Breast epithelium (tissue), 4 donors: ENCODE measurements around the gene PIGU. TPM values are rescaled to one million over a fixed set of nuclear protein-coding genes. Genes with fewer than 3 reads are reported as not detected.

ENCODE experiments used
- DNase-seq, 2 donors: peaks; one replicate each; pipeline ENCODE4 v3.0.0-alpha.2; 2019; ENCODE audit warnings: low spot score in 2 of 2
- H3K27ac ChIP-seq, 2 donors: fragments of 200-600 bp; sonication (generic) in 1 of 2; one replicate each; pipeline ENCODE4 v1.5.1; 2016 to 2019; ENCODE audit warnings: mild to moderate bottlenecking in 1 of 2
- H3K27me3 ChIP-seq, 2 donors: fragments of 200-600 bp; sonication (generic) in 1 of 2; one replicate each; pipeline versions ENCODE4 v1.5.1 to v1.6.0; 2017 to 2019; ENCODE audit warnings: control low read depth in 1 of 2, mild to moderate bottlenecking in 1 of 2
- H3K36me3 ChIP-seq: fragments of 200-600 bp; one replicate; pipeline ENCODE4 v1.5.1; 2019
- H3K4me1 ChIP-seq, 2 donors: fragments of 200-600 bp; sonication (generic); one replicate each; pipeline ENCODE4 v1.5.1; 2016 to 2019; ENCODE audit warnings: control low read depth in 1 of 2
- H3K4me3 ChIP-seq, 3 donors: fragments of 200-600 bp; sonication (generic); 1 replicate in 2 of 3; 2 replicates in 1 of 3; pipeline ENCODE4 v1.5.1; 2016 to 2019; ENCODE audit warnings: mild to moderate bottlenecking in 3 of 3, moderate library complexity in 2 of 3
- H3K9me3 ChIP-seq, 2 donors: fragments of 200-600 bp; sonication (generic) in 1 of 2; one replicate each; pipeline ENCODE4 v1.5.1; 2016 to 2019; ENCODE audit warnings: control low read depth in 1 of 2
- CTCF ChIP-seq, 3 donors: fragments of 450-650 bp; IDR thresholded peaks; one replicate each; pipeline ENCODE4 v1.5.1; 2016 to 2017; ENCODE audit warnings: antibody characterized with exemption in 3 of 3, mild to moderate bottlenecking in 3 of 3, moderate library complexity in 3 of 3
- POLR2A ChIP-seq: fragments of 450-650 bp; IDR thresholded peaks from one replicate; pipeline ENCODE4 v1.6.1; 2016; ENCODE audit warnings: antibody characterized with exemption, mild to moderate bottlenecking, moderate library complexity
- POLR2AphosphoS5 ChIP-seq, 3 donors: sonication (generic); formaldehyde crosslinking; IDR thresholded peaks; one replicate each; pipeline ENCODE4 v1.6.1; 2017; ENCODE audit warnings: antibody characterized with exemption in 3 of 3
- intact Hi-C: fragments of 100-400 bp; cut with DNase I; formaldehyde crosslinking; loops from one replicate; pipeline ENCODE4 v1.15.1; 2023; ENCODE audit warnings: low total_unique reads
- total RNA-seq, 3 donors: library from RNA; depleted of rRNA; stranded (reverse); fragments of >200 nt; gene quantifications; one replicate each; pipeline ENCODE4 v1.1.0, GENCODE V29; 2016

The PIGU gene
- total RNA-seq, 3 donors from 2014 or later = 7.4 to 16.1 (median 15.8) TPM

- H3K4me3 ChIP-seq = no peak overlapping the region
Measured at GRCh38 chr20:34643928-34644327, 33.0 kb downstream of the PIGU start.

DNA sequence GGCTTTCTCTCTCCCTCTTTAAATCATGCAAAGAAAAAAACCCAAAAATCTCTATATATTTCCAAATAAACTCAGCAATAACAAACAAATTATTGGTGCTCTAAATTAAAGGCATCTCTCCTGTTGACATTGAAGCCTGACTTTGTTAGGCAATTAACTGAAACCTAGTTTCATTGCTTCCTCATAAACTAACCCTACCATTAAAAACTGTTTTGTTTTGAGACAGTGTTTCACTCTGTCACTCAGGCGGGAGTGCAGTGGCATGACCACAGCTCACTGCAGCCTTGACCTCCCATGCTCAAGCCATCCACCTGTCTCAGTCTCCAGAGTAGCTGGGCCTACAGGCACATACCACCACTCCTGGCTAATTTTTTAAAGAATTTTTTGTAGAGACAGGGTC lies 34.9 kb downstream of the PIGU start:
- Histone ChIP-seq H3K9me3 (no peaks in the 10 kb centered on the region), H3K27me3 (no peaks in the 10 kb centered on the region), H3K36me3 (no peaks in the 10 kb centered on the region), H3K4me3 (no peak overlapping the region), H3K27ac (no peak overlapping the region), H3K4me1 (peaks cover 0 to 4% of the 10 kb centered on the region in 2 donors)
- intact Hi-C loops = no loop called here
- no peak for DNase-seq
- TF ChIP-seq POLR2A = no peak
- TF ChIP-seq CTCF (IDR thresholded peaks at IDR 0.05) = no peak
- no peak for TF ChIP-seq POLR2AphosphoS5 (IDR thresholded peaks at IDR 0.05)

More at GRCh38 chr20:34643928-34644327, 33.0 kb downstream of the PIGU start:
- no peak for DNase-seq
- no peaks in the 10 kb centered on the region for H3K27me3 ChIP-seq
- no peaks in the 10 kb centered on the region for H3K9me3 ChIP-seq
- no peak for TF ChIP-seq POLR2AphosphoS5 (IDR thresholded peaks at IDR 0.05)
- no peak for TF ChIP-seq CTCF (IDR thresholded peaks at IDR 0.05)
- TF ChIP-seq POLR2A = no peak
- no peaks in the 10 kb centered on the region for H3K36me3 ChIP-seq
- H3K4me1 ChIP-seq = no peaks in the 10 kb centered on the region
- H3K27ac ChIP-seq = no peak overlapping the region
- intact Hi-C loops = no loop called here

DNA sequence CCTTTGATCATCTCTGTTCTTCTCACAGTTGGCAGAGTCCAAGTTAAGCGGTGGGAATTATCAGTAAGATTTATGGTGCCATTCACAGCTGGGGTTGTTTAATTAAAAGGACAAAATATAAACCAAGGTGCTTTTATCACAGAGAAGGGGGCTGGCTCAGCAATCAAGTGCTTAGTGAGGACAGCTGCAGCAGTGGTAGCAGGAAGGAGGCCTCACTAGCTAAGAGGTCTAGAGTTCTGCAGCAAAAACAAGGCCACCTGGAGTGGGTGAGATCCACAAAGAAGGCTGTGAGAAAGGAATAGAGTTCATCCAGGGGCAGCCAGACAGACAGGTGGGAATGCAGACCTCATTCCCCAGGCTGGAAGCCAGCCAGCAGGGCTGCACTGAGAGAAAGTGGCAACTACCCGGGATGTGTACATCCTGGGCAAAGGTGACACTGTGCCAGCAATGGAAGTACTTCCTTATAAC lies 37.1 kb downstream of the PIGU start:
- TF ChIP-seq POLR2AphosphoS5 (IDR thresholded peaks at IDR 0.05) (no peak), POLR2A (no peak), CTCF (IDR thresholded peaks at IDR 0.05) (no peak)
- H3K36me3 ChIP-seq = no peaks in the 10 kb centered on the region
- peaks cover 0 to 4% of the 10 kb centered on the region in 2 donors for H3K4me1 ChIP-seq
- intact Hi-C loops = no loop called here
- H3K4me3 ChIP-seq = no peak overlapping the region
- no peaks in the 10 kb centered on the region for H3K9me3 ChIP-seq
- H3K27me3 ChIP-seq = no peaks in the 10 kb centered on the region
- DNase-seq = no peak
- H3K27ac ChIP-seq = no peak overlapping the region

- no peak for DNase-seq
- TF ChIP-seq POLR2AphosphoS5 (IDR thresholded peaks at IDR 0.05) (no peak), POLR2A (no peak), CTCF (IDR thresholded peaks at IDR 0.05) (no peak)
- Histone ChIP-seq H3K4me1 (peaks cover 0 to 4% of the 10 kb centered on the region in 2 donors), H3K27ac (peak overlapping the region in 1 of 2 donors; percentile 80), H3K36me3 (no peaks in the 10 kb centered on the region), H3K4me3 (no peak overlapping the region), H3K9me3 (no peaks in the 10 kb centered on the region), H3K27me3 (no peaks in the 10 kb centered on the region)
- intact Hi-C loops = no loop called here
Measured at GRCh38 chr20:34638532-34638931, 38.4 kb downstream of the PIGU start.

GRCh38 chr20:34638039-34638292 lies 38.9 kb downstream of the PIGU start:
- H3K27ac ChIP-seq = peak overlapping the region; percentile 58 to 80
- DNase-seq = no peak
- intact Hi-C loops = no loop called here

More at GRCh38 chr20:34638039-34638292, 38.9 kb downstream of the PIGU start:
- no peaks in the 10 kb centered on the region for H3K9me3 ChIP-seq
- TF ChIP-seq POLR2A (no peak), CTCF (IDR thresholded peaks at IDR 0.05) (no peak), POLR2AphosphoS5 (IDR thresholded peaks at IDR 0.05) (no peak)
- H3K4me3 ChIP-seq = no peak overlapping the region
- peaks cover 0 to 4% of the 10 kb centered on the region in 2 donors for H3K4me1 ChIP-seq
- no peaks in the 10 kb centered on the region for H3K27me3 ChIP-seq
- H3K36me3 ChIP-seq = no peaks in the 10 kb centered on the region
